ENCODE data around the gene FAM234B.
"Not testable (repeated sequence)": the region's sequence is repeated elsewhere in the genome, so short reads cannot be mapped to it uniquely, and the experiment has no call there.

FAM234B gene

DNA sequence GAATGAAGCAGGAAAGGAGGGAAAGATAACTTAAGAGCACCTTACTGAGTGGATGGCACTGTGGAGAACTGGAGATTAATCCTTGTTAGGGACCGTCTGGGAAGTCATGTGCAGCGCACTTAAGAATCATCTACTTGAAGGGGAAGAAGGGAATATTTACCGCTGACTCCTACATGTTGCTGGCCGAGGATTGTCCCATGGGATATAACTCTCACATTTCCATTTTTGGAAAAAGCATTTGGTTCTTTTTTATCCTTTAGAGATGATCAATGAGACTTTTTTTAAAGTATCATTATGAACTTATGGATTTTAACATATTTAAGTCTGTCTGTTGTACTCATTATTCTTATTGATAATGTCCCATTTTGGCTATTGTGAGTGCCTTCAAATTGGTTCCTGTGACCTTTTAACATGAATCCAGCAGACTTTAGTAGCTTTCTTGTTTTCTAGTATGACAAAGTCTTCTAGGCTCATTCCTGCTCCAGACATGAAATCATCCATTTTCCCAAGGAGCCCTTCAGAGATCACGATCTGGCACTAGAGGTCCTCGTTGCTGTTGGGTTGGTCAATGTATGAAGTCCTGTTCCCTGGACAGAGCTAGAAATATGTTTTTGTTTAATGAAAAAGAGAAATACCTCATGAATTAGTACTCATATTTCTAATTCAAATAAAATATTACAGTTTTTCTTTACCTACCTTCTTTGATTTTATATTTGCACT is 20.2 kb upstream of the FAM234B start:
- no peak for DNase-seq

GRCh38 chr12:13024531-13024916 is 19.7 kb upstream of the FAM234B start:
- DNase-seq = no peak

DNA sequence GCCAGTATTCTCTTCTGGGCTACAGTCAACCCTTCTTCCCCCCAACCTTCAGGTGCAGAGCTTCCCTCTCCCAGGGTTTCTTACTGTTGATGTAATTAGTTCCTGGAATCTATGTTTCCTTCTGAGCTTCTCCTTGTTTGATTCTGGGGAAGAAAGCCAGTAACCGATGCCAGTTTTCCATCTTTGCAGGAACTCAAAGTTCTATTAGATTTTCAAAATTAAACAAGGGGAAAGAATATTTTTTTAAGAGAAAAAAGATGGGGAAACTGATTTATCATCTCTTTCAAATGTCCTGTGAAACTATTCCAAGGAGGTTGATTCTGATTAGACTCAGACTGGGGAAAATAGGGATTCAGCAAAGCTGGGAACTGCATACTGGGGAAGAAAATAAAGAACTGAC is 17.9 kb upstream of the FAM234B start:
- DNase-seq = no peak

GRCh38 chr12:13027032-13027431 is 17.1 kb upstream of the FAM234B start:
- no peak for DNase-seq

DNA sequence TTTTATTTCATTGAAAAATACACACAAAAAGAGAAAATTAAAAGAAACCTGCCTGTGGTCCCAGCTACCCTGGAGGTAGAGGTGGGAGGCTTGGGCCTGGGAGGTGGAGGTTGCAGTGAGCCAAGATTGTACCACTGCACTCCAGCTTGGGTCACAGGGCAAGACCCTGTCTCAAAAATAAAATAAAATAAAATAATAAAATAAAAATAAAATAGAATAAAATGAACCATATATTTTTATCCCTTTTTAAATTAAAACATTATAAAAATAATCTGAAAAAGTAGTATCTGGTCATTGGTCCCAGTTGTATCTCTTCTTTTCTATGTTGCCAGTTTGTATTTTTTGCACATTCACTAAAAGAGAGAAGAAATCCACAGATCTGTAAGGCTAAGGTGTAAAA is 16.7 kb upstream of the FAM234B start:
- no peak for DNase-seq

DNA sequence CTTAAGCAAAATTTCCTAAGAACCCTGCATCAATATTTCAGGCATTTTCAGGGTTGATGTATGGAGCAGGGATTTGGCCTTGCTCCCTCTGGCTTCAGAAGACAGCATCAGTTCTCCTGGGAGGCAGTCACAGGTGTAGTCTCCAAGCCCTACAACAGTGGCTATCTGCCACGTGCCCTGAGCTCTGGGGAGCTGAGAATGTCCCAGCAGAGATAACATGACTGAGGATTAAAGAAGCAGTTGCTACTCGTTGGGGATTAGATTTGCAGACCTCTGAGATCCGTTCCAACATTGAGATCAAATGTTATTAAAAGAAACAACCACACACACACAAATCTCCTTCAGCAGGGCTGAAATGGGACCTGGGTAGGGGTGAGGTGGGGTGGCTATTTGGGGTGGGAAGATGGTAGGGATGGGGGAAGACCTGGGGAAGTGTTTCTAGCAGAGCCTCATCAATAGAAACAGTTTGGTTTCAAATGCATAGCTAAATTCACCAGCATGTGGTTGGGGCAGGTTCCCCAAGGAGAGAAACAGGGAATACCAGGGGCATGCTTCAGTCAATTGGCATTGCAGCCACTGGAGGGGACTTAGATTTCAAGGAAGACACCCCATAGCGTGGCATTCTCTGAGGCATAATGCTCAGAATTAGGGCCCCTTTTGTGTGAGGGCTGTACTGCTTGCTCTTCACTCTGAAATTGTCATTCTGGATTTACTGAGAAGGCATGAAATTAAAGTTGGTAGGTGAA is 15.2 kb upstream of the FAM234B start:
- DNase-seq = no peak

DNA sequence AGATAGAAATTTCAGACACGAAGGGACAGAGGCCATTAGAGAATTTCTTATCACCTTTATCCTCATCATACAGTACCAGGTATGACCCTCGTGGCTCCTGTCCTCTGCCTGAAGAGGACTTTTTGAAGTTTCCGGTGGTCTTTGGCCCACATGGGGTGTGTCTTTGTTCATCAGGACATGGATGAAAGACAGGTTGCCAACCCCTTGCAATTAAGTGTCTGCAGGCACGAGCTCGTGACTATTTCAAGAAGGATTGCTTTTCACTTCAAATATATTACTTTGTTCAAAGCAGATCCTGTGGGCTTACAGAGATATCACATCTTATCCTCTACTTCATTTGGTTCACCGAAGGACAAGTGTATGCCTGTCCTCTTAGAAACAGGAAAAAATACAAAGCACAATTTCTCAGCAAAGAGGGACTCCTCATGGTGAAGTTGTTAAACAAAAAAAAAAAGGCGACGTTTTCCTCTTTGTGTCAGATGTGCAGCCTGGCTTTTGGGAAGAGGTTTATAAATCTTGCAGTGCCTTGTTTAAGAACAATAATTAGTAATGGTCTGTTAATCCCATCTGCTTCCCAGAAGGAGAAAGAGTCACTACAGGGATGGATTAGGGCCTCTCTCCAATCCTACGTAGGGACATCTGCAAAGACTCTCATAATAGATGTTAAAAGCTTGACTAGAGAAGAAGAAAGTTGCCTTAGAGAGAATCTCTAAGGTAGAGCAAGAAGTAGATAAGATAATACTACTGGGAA is 13.5 kb upstream of the FAM234B start:
- no peak for DNase-seq

DNA sequence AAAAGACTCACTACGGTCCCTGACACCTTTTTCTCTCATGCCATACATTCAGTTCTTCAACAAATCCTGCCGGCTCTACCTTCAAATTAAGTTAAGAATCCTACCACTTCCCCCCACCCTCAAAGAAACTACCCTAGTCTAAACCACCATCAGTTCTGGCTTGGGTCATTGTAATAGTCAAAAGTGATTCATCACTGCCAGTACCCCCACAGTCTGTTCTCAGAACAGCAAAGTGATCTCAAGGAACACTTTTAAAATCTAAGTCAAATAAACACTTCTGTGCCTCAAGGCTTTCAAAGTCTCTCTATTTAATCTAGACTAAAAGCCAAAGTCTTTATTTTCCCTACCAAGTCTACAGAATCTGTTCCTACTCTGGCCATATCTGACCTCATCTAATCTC is 12.0 kb upstream of the FAM234B start:
- DNase-seq = no peak

GRCh38 chr12:13033476-13033875 is 10.7 kb upstream of the FAM234B start:
- no peak for DNase-seq

GRCh38 chr12:13035335-13035734 is 8.8 kb upstream of the FAM234B start:
- DNase-seq = not testable (repeated sequence)

DNA sequence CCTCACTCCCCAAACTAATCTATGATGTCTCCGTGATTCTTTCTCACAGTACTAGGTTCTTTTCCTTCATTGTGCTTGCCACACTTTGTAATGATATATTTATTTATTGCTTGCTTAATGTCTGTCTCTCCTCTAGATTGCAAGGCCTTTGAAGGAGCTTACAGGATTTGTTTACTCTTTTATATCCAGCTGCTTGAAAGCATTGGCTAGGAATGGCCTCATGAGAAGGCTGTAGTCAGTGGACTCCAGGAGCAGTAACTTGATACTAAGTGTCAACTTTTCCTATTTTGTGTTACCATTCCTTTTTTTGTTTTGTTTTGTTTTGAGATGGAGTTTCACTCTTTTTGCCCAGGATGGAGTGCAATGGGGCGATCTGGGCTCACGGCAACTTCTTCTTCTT is 7.3 kb upstream of the FAM234B start:
- DNase-seq = no peak

GRCh38 chr12:13038491-13039161 is 5.6 kb upstream of the FAM234B start:
- no peak for DNase-seq

DNA sequence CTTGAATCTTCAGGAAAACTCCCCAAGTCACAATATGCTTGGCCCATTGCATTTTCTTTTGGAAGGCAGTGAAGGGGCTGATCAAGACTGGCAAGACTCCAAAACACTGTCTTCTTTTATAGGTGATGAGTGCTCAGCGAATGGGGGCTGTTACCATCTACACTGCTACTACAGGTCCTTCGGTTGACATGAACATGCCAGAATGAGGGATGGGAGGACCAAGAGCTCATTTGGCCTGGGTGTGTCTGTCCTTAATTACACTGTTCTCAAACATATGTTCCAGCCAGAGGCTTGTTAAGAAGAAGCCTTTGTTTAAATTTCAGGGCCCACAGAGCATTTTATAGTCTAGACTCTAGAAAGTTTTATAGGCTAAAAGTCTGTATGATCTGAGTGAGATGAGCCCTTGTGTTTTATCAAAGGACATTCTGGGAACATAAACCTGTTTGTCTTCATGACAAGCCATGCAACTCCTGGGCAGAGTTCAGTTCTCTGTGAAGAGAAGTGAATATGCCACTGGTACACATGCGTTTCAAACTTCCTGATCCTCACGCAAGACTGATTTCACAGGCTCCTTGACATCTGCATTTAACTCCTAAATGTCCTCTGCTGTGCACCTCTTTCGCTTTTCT is 4.7 kb upstream of the FAM234B start:
- no peak for DNase-seq

DNA sequence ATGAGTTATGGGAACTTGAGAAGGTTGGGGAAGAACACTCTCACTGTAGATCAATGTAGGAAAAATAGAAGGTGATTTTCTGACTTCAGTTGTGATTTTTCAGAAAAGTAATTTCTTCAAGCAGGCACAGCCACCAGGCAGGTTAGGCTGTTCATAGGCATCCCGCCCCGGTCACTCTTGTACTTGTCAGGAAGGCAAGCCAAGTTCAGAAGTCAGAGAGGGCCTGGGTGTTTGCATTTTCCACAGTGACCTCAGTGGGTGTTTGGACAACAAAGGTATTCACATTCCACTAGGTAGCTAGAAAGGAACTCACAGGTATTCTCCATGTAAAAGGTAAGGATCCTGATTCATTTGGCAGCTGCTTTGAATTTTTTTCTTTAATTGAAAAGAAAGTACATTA is 3.0 kb upstream of the FAM234B start:
- DNase-seq = no peak

GRCh38 chr12:13042666-13043230 is 1.4 kb upstream of the FAM234B start:
- DNase-seq = no peak

- DNase-seq = no peak
These were observed 722 bp downstream of the FAM234B start for GRCh38 chr12:13044906-13045299.

- DNase-seq = no peak
These were observed 1.6 kb downstream of the FAM234B start for GRCh38 chr12:13045816-13046215.

- DNase-seq = no peak
These were observed 2.8 kb downstream of the FAM234B start for GRCh38 chr12:13046964-13047363.

DNA sequence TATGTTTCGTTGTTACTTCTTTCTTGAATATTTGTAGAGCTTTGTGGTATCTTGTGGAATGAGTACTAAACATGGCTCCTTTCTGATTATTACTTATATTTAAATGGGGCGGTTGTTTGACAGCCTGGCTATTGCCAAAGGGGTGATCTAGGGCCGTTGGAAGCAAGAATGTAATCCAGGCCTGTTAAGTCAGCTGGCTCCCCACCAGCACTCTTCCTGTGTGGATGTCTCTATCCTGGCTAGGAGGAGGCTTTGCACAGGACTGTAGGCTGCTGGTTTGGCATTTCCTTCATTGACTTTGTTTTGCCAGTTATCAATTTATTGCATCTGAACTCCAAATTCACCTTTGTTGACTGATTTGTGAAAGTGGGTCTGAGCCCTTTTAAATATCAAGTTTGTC is 5.6 kb downstream of the FAM234B start:
- DNase-seq = no peak

DNA sequence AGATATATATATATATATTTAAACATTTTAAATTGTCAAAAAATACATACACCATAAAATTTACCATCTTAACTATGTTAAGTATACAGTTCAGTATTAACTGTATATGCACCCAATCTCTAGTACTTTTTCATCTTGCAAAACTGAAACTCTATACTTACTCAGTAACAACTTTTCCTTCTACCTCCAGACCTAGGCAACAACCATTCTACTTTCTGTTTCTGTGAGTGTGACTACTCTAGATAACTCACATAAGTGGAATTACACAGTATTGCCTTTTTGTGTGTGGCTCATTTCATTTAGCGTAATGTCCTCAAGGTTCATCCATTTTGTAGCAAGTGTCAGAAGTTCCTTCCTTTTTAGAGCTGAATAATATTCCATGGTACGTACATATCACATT is 8.2 kb downstream of the FAM234B start:
- DNase-seq = no peak

DNA sequence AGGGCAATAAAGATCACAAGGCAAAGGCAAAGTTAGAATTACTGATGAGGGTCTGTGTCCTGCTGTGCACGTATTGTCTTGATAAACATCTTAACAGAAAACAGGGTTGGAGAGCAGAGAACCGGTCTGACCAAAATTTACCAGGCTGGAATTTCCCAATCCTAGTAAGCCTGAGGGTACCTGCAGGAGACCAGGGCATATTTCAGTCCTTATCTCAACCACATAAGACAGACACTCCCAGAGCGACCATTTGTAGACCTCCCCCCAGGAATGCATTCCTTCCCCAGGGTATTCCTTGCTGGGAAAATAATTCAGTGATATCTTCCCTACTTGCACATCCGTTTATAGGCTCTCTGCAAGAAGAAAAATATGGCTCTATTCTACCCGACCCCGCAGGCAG is 9.4 kb downstream of the FAM234B start:
- DNase-seq = not testable (repeated sequence)

GRCh38 chr12:13060581-13060980 is 16.4 kb downstream of the FAM234B start:
- no peak for DNase-seq

GRCh38 chr12:13061377-13061776 is 17.2 kb downstream of the FAM234B start:
- no peak for DNase-seq
